GM21786 (cell line): ENCODE data around the gene TRIM34.
"Not testable (repeated sequence)": the region's sequence is repeated elsewhere in the genome, so short reads cannot be mapped to it uniquely, and the experiment has no call there.

Experiments
- ATAC-seq: cut with Tn5 transposase; IDR thresholded peaks from one replicate; pipeline ENCODE4 v1.9.1; 2021; ENCODE audit not compliant: unreplicated experiment

TRIM34 gene

GRCh38 chr11:5624489-5625279 lies at the start of gene TRIM34:
Gene TRIM34 (plus strand): TSS chr11:5625001. CDS start chr11:5632332, 7,331 bp downstream.
- peak; percentile 95 for ATAC-seq

- ATAC-seq = no peak
Observed at GRCh38 chr11:5575152-5575551, 49.6 kb upstream of the TRIM34 start.

- ATAC-seq = no peak
Observed at GRCh38 chr11:5577101-5577500, 47.7 kb upstream of the TRIM34 start.

- ATAC-seq = no peak
Observed at GRCh38 chr11:5580577-5580976, 44.2 kb upstream of the TRIM34 start, which contains the start of gene OR52B6. Gene OR52B6 (plus strand): TSS chr11:5580877. CDS start chr11:5580877, 0 bp downstream.

- ATAC-seq = no peak
Observed at GRCh38 chr11:5581014-5581413, 43.8 kb upstream of the TRIM34 start.

- not testable (repeated sequence) for ATAC-seq
Observed at GRCh38 chr11:5584458-5584857, 40.3 kb upstream of the TRIM34 start.

- not testable (repeated sequence) for ATAC-seq
Observed at GRCh38 chr11:5589906-5590305, 34.9 kb upstream of the TRIM34 start.

- ATAC-seq = no peak
Observed at GRCh38 chr11:5591613-5592012, 33.2 kb upstream of the TRIM34 start.

GRCh38 chr11:5592615-5593014 lies 32.2 kb upstream of the TRIM34 start:
- no peak for ATAC-seq

- no peak for ATAC-seq
Observed at GRCh38 chr11:5593146-5593545, 31.7 kb upstream of the TRIM34 start.

- peak; percentile 34 for ATAC-seq
Observed at GRCh38 chr11:5596607-5597201, 28.1 kb upstream of the TRIM34 start, which contains the start of gene TRIM6. Gene TRIM6 (plus strand): TSS chr11:5596637. CDS start chr11:5596898, 261 bp downstream.

GRCh38 chr11:5597953-5598352 lies 26.8 kb upstream of the TRIM34 start:
- no peak for ATAC-seq

- peak; percentile 87 for ATAC-seq
Observed at GRCh38 chr11:5600374-5600851, 24.4 kb upstream of the TRIM34 start.

- not testable (repeated sequence) for ATAC-seq
Observed at GRCh38 chr11:5602791-5603190, 22.0 kb upstream of the TRIM34 start.

GRCh38 chr11:5603326-5603725 lies 21.5 kb upstream of the TRIM34 start:
- no peak for ATAC-seq

GRCh38 chr11:5604896-5605295 lies 19.9 kb upstream of the TRIM34 start:
- no peak for ATAC-seq

- ATAC-seq = no peak
Observed at GRCh38 chr11:5605849-5606248, 19.0 kb upstream of the TRIM34 start.

- no peak for ATAC-seq
Observed at GRCh38 chr11:5608808-5609207, 16.0 kb upstream of the TRIM34 start.

GRCh38 chr11:5610446-5610845 lies 14.4 kb upstream of the TRIM34 start:
- ATAC-seq = no peak

- no peak for ATAC-seq
Observed at GRCh38 chr11:5611627-5612026, 13.2 kb upstream of the TRIM34 start.

- ATAC-seq = no peak
Observed at GRCh38 chr11:5618807-5619206, 6.0 kb upstream of the TRIM34 start.
